HEK293 (cell line): ENCODE results near the gene FBLN5.

Source experiments
- CTCF ChIA-PET: fragments of 350-600 bp; formaldehyde crosslinking; extraction: SDS; loops from one replicate; lab custom pipeline; 2021; ENCODE audit warnings: antibody characterized with exemption; lab: Yijun Ruan, JAX
- POLR2A ChIA-PET: fragments of 300-600 bp; formaldehyde crosslinking; extraction: SDS; loops from one replicate; lab custom pipeline; 2020; ENCODE audit warnings: antibody characterized with exemption, inconsistent platforms; lab: Yijun Ruan, JAX
- H3K27ac ChIP-seq: fragments of 200-500 bp; sonication (Bioruptor generic); 2 replicates; pipeline ENCODE4 v1.5.1; 2014; ENCODE audit warnings: low read depth, low read length, control low read depth, inconsistent platforms; ENCODE audit errors: extremely low read depth
- H3K36me3 ChIP-seq, 2 experiments: fragments of 200-500 bp in 1 of 2; sonication (Bioruptor generic) in 1 of 2; 1 replicate in 1 of 2; 2 replicates in 1 of 2; pipeline ENCODE4 v1.5.1; 2014 to 2017; ENCODE audit warnings: inconsistent platforms in 2 of 2, low read length in 2 of 2; ENCODE audit not compliant: control insufficient read depth in 2 of 2, insufficient read depth in 1 of 2
- H3K4me1 ChIP-seq: fragments of 200-500 bp; sonication (Bioruptor generic); 2 replicates; pipeline ENCODE4 v1.5.1; 2014; ENCODE audit warnings: mild to moderate bottlenecking, low read length, inconsistent platforms; ENCODE audit not compliant: control insufficient read depth, insufficient read depth
- H3K4me3 ChIP-seq: 2 replicates; pipeline ENCODE4 v1.5.1; 2011; ENCODE audit warnings: low read depth, mild to moderate bottlenecking, control low read depth, low read length, moderate library complexity
- H3K9me3 ChIP-seq: fragments of 200-500 bp; sonication (Bioruptor generic); 2 replicates; pipeline ENCODE4 v1.5.1; 2014; ENCODE audit warnings: low read depth, low read length, inconsistent platforms; ENCODE audit not compliant: control insufficient read depth, insufficient read depth
- BCL11B ChIP-seq: fragments of 450-650 bp; formaldehyde crosslinking; IDR thresholded peaks from 2 replicates; pipeline ENCODE4 v1.5.1; 2016; ENCODE audit warnings: low read depth, missing biosample characterization, missing genetic modification characterization
- MEIS1 ChIP-seq: sonication (generic); formaldehyde crosslinking; IDR thresholded peaks from 2 replicates; pipeline ENCODE4 v1.8.1; 2022; ENCODE audit warnings: missing genetic modification reagents, mild to moderate bottlenecking, borderline replicate concordance
- MZF1 ChIP-seq: fragments of 450-650 bp; formaldehyde crosslinking; IDR thresholded peaks from 2 replicates; pipeline ENCODE4 v1.5.1; 2017; ENCODE audit warnings: missing biosample characterization, missing genetic modification characterization, borderline replicate concordance
- SALL2 ChIP-seq: fragments of 450-650 bp; formaldehyde crosslinking; IDR thresholded peaks from 2 replicates; pipeline ENCODE4 v1.5.0; 2017; ENCODE audit warnings: missing biosample characterization, mild to moderate bottlenecking, missing genetic modification characterization, borderline replicate concordance
- SCRT1 ChIP-seq: fragments of 450-650 bp; formaldehyde crosslinking; IDR thresholded peaks from 2 replicates; pipeline ENCODE4 v1.5.1; 2016; ENCODE audit warnings: missing biosample characterization, missing genetic modification characterization, borderline replicate concordance
- SCRT2 ChIP-seq: fragments of 450-650 bp; formaldehyde crosslinking; IDR thresholded peaks from 2 replicates; pipeline ENCODE4 v1.5.1; 2016; ENCODE audit warnings: missing biosample characterization, missing genetic modification characterization
- SETDB1 ChIP-seq: IDR thresholded peaks from one replicate; pipeline ENCODE4 v1.6.1; 2017; ENCODE audit warnings: mild to moderate bottlenecking, low read length, moderate library complexity, mixed read lengths; ENCODE audit not compliant: insufficient read length
- SP2 ChIP-seq: fragments of 450-650 bp; formaldehyde crosslinking; IDR thresholded peaks from 2 replicates; pipeline ENCODE4 v1.5.1; 2016; ENCODE audit warnings: missing biosample characterization, missing genetic modification characterization
- SP7 ChIP-seq: fragments of 450-650 bp; formaldehyde crosslinking; IDR thresholded peaks from 2 replicates; pipeline ENCODE4 v1.5.1; 2016; ENCODE audit warnings: missing biosample characterization, missing genetic modification characterization
- YY1 ChIP-seq: fragments of 450-650 bp; formaldehyde crosslinking; IDR thresholded peaks from 2 replicates; pipeline ENCODE4 v1.5.1; 2018; ENCODE audit warnings: missing biosample characterization, missing genetic modification characterization
- ZIC2 ChIP-seq: fragments of 450-650 bp; formaldehyde crosslinking; IDR thresholded peaks from 2 replicates; pipeline ENCODE4 v1.5.1; 2016; ENCODE audit warnings: missing biosample characterization, missing genetic modification characterization
- ZNF133 ChIP-seq: fragments of 450-650 bp; formaldehyde crosslinking; IDR thresholded peaks from 2 replicates; pipeline ENCODE4 v1.5.1; 2016; ENCODE audit warnings: missing biosample characterization, missing genetic modification characterization
- ZNF292 ChIP-seq: fragments of 450-650 bp; formaldehyde crosslinking; IDR thresholded peaks from 2 replicates; pipeline ENCODE4 v1.5.1; 2016; ENCODE audit warnings: low read depth, missing biosample characterization, missing genetic modification characterization, borderline replicate concordance
- ZNF324 ChIP-seq: fragments of 450-650 bp; formaldehyde crosslinking; IDR thresholded peaks from 2 replicates; pipeline ENCODE4 v1.5.1; 2016; ENCODE audit warnings: missing biosample characterization, missing genetic modification characterization
- ZNF341 ChIP-seq: fragments of 450-650 bp; formaldehyde crosslinking; IDR thresholded peaks from 2 replicates; pipeline ENCODE4; 2016; ENCODE audit warnings: low read depth, missing biosample characterization, missing genetic modification characterization
- ZNF354C ChIP-seq: fragments of 450-650 bp; formaldehyde crosslinking; IDR thresholded peaks from 2 replicates; pipeline ENCODE4 v1.5.1; 2016; ENCODE audit warnings: missing biosample characterization, missing genetic modification characterization, low read depth, borderline replicate concordance
- ZNF404 ChIP-seq: fragments of 450-650 bp; formaldehyde crosslinking; IDR thresholded peaks from 2 replicates; pipeline ENCODE4 v1.5.1; 2017; ENCODE audit warnings: missing biosample characterization, missing genetic modification characterization
- ZNF48 ChIP-seq: fragments of 450-650 bp; formaldehyde crosslinking; IDR thresholded peaks from 2 replicates; pipeline ENCODE4 v1.5.1; 2016; ENCODE audit warnings: missing biosample characterization, missing genetic modification characterization
- ZNF585B ChIP-seq: fragments of 450-650 bp; formaldehyde crosslinking; IDR thresholded peaks from 2 replicates; pipeline ENCODE4 v1.5.1; 2016; ENCODE audit warnings: missing biosample characterization, missing genetic modification characterization
- ZNF645 ChIP-seq: fragments of 450-650 bp; formaldehyde crosslinking; IDR thresholded peaks from 2 replicates; pipeline ENCODE4; 2016; ENCODE audit warnings: missing biosample characterization, missing genetic modification characterization
- ZNF654 ChIP-seq: fragments of 450-650 bp; formaldehyde crosslinking; IDR thresholded peaks from 2 replicates; pipeline ENCODE4 v1.5.1; 2016; ENCODE audit warnings: low read depth, missing biosample characterization, missing genetic modification characterization
- ZNF692 ChIP-seq: fragments of 450-650 bp; formaldehyde crosslinking; IDR thresholded peaks from 2 replicates; pipeline ENCODE4 v1.5.1; 2016; ENCODE audit warnings: missing biosample characterization, missing genetic modification characterization
- ZNF704 ChIP-seq: fragments of 450-650 bp; formaldehyde crosslinking; IDR thresholded peaks from 2 replicates; pipeline ENCODE4 v1.5.1; 2016; ENCODE audit warnings: missing biosample characterization, missing genetic modification characterization
- ZNF830 ChIP-seq: fragments of 450-650 bp; IDR thresholded peaks from 2 replicates; pipeline ENCODE4 v1.5.0; 2018; ENCODE audit warnings: missing biosample characterization, missing genetic modification characterization, low read depth, mild to moderate bottlenecking, moderate library complexity
- ZNF843 ChIP-seq: fragments of 450-650 bp; formaldehyde crosslinking; IDR thresholded peaks from 2 replicates; pipeline ENCODE4 v1.5.1; 2016; ENCODE audit warnings: missing biosample characterization, missing genetic modification characterization
- ZSCAN18 ChIP-seq: fragments of 450-650 bp; formaldehyde crosslinking; IDR thresholded peaks from 2 replicates; pipeline ENCODE4 v1.5.1; 2016; ENCODE audit warnings: missing biosample characterization, missing genetic modification characterization
- TF ChIP-seq, protein P1 (sequence below): fragments of 450-650 bp; formaldehyde crosslinking; IDR thresholded peaks from 2 replicates; pipeline ENCODE4 v1.5.1; 2017; ENCODE audit warnings: missing biosample characterization, missing genetic modification characterization

The FBLN5 gene

GRCh38 chr14:91866061-91866460, 81.4 kb downstream of the FBLN5 start:
- H3K27ac ChIP-seq: no peak overlapping the region
- TF ChIP-seq SCRT1: peak; percentile 66
- TF ChIP-seq SCRT2 (tag by site-specific recombination): peak; percentile 88
- TF ChIP-seq SP2 (tag by site-specific recombination): no peak
- no peak for TF ChIP-seq ZNF830
- no peak overlapping the region for H3K4me3 ChIP-seq
- H3K9me3 ChIP-seq: no peaks in the 10 kb centered on the region
- peaks cover 8% of the 10 kb centered on the region for H3K4me1 ChIP-seq
- ChIA-PET CTCF (interaction anchor here (0.6 kb wide), 1 partner anchor 12 kb away, joined by 3 read pairs; no protein-coding TSS in a partner anchor), POLR2A (no interaction called here)
- no peaks in the 10 kb centered on the region for H3K36me3 ChIP-seq

- no peak overlapping the region for H3K27ac ChIP-seq
- no peaks in the 10 kb centered on the region for H3K36me3 ChIP-seq
- CTCF ChIA-PET: interaction anchor here (0.6 kb wide), 1 partner anchor 27 kb away, joined by 4 read pairs; no protein-coding TSS in a partner anchor
- no peaks in the 10 kb centered on the region for H3K9me3 ChIP-seq
- no peak overlapping the region for H3K4me3 ChIP-seq
- peaks cover 5% of the 10 kb centered on the region; the same call in 1 of the 2 replicates for H3K4me1 ChIP-seq
- POLR2A ChIA-PET: no interaction called here
- no peak for TF ChIP-seq ZNF843 (tag by site-specific recombination)
- TF ChIP-seq ZNF404 (tag by site-specific recombination): no peak
- no peak for TF ChIP-seq ZNF654
- TF ChIP-seq SETDB1: no peak
- no peak for TF ChIP-seq SP2 (tag by site-specific recombination)
- no peak for TF ChIP-seq ZNF354C (tag by site-specific recombination)
- TF ChIP-seq YY1 (tag by site-specific recombination): no peak
- TF ChIP-seq ZNF645: no peak
- no peak for TF ChIP-seq ZNF704 (tag by site-specific recombination)
- TF ChIP-seq ZIC2 (tag by site-specific recombination): no peak
- no peak for TF ChIP-seq ZNF324 (tag by site-specific recombination)
- no peak for TF ChIP-seq ZNF341 (tag by site-specific recombination)
- no peak for TF ChIP-seq SP7
- TF ChIP-seq BCL11B (tag by site-specific recombination): no peak
- TF ChIP-seq MEIS1 (CRISPR knock-in tag): no peak
- no peak for TF ChIP-seq ZNF133
- TF ChIP-seq ZSCAN18 (tag by site-specific recombination): no peak
- TF ChIP-seq SALL2 (tag by site-specific recombination): no peak
Observed at GRCh38 chr14:91862417-91862816, 85.1 kb downstream of the FBLN5 start.

DNA sequence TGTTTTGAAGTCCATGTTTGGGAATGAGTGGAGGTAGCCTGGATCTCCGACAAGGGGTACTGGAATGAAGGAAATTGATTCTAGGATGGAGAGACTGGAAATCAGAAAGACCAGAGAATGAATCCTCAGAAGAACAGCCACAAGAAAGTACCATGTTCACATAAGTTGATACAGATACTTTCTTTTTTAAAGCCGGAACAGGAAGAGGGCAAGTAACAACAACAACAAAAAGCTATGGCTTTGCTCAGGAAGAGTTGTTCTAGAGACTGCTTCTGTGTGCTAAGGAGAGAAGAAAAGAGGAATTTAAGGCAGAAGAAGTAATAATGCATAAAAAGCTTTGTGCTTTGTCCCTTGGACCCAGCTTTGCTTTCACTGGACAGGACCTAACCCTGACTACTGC, 86.4 kb downstream of the FBLN5 start:
- no peak overlapping the region for H3K4me3 ChIP-seq
- ChIA-PET POLR2A (no interaction called here), CTCF (no interaction called here)
- no peaks in the 10 kb centered on the region for H3K9me3 ChIP-seq
- H3K4me1 ChIP-seq: peaks cover 5% of the 10 kb centered on the region; the same call in 1 of the 2 replicates
- no peaks in the 10 kb centered on the region for H3K36me3 ChIP-seq
- H3K27ac ChIP-seq: no peak overlapping the region
- TF ChIP-seq ZNF692: no peak
- TF ChIP-seq, protein P1, sequence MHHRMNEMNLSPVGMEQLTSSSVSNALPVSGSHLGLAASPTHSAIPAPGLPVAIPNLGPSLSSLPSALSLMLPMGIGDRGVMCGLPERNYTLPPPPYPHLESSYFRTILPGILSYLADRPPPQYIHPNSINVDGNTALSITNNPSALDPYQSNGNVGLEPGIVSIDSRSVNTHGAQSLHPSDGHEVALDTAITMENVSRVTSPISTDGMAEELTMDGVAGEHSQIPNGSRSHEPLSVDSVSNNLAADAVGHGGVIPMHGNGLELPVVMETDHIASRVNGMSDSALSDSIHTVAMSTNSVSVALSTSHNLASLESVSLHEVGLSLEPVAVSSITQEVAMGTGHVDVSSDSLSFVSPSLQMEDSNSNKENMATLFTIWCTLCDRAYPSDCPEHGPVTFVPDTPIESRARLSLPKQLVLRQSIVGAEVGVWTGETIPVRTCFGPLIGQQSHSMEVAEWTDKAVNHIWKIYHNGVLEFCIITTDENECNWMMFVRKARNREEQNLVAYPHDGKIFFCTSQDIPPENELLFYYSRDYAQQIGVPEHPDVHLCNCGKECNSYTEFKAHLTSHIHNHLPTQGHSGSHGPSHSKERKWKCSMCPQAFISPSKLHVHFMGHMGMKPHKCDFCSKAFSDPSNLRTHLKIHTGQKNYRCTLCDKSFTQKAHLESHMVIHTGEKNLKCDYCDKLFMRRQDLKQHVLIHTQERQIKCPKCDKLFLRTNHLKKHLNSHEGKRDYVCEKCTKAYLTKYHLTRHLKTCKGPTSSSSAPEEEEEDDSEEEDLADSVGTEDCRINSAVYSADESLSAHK: no peak
- TF ChIP-seq ZNF48 (tag by site-specific recombination): no peak
- TF ChIP-seq MZF1 (tag by site-specific recombination): no peak
- no peak for TF ChIP-seq ZNF292 (tag by site-specific recombination)
- TF ChIP-seq ZNF585B: no peak
- TF ChIP-seq SALL2 (tag by site-specific recombination): no peak
